Measurements from ENCODE around the gene TBC1D5. TPM values are rescaled to one million over a fixed set of nuclear protein-coding genes. Genes with fewer than 3 reads are reported as not detected.

The TBC1D5 gene
- total and polyA plus RNA-seq, 2 of the 4 experiments (the other 2 are of a cell fraction), result 16.4 to 57.0 TPM

GRCh38 chr3:17562845-17563244 is 179.6 kb downstream of the TBC1D5 start:
- no peak for TF ChIP-seq CEBPB (IDR thresholded peaks at IDR 0.05; ENCODE audit: low read depth, low read length)
- no peak for TF ChIP-seq RFX5 (IDR thresholded peaks at IDR 0.05; ENCODE audit: low read depth, low read length)
- no peak for TF ChIP-seq MXI1 (IDR thresholded peaks at IDR 0.05; ENCODE audit: borderline replicate concordance, low read depth, low read length)
- TF ChIP-seq MAFK (IDR thresholded peaks at IDR 0.05; ENCODE audit: low read depth, low read length), result no peak
- TF ChIP-seq RAD21 (IDR thresholded peaks at IDR 0.05; ENCODE audit: low read length), result no peak
- no peak for TF ChIP-seq ELK1 (IDR thresholded peaks at IDR 0.05; ENCODE audit: borderline replicate concordance, low read depth, low read length)
- TF ChIP-seq RCOR1 (IDR thresholded peaks at IDR 0.05; ENCODE audit: insufficient replicate concordance, low read length), result no peak
- TF ChIP-seq FOS (IDR thresholded peaks at IDR 0.05; ENCODE audit: low read depth, low read length), result no peak
- TF ChIP-seq POLR2A (IDR thresholded peaks at IDR 0.05; ENCODE audit: low read depth, low read length), result no peak
- no peak for TF ChIP-seq BHLHE40 (IDR thresholded peaks at IDR 0.05; ENCODE audit: low read depth, low read length)
- no peak for TF ChIP-seq USF2 (IDR thresholded peaks at IDR 0.05; ENCODE audit: low read depth, low read length)
- TF ChIP-seq SMC3 (IDR thresholded peaks at IDR 0.05; ENCODE audit: low read depth, low read length), result no peak
- no peak for TF ChIP-seq CHD1 (IDR thresholded peaks at IDR 0.05; ENCODE audit: low read depth, low read length)
- TF ChIP-seq CTCF (conservative IDR thresholded peaks at IDR 0.05; ENCODE audit: low read depth, low read length), result no peak
- no peak for TF ChIP-seq MAZ (IDR thresholded peaks at IDR 0.05; ENCODE audit: borderline replicate concordance, low read depth, low read length)
- TF ChIP-seq NFE2L2 (IDR thresholded peaks at IDR 0.05; ENCODE audit: low read depth, low read length), result no peak
- no peak overlapping the region for H4K5ac ChIP-seq (ENCODE audit: low read depth, low read length)
- dilution Hi-C loops (cut with HindIII; ENCODE audit: low sequenced_read_pairs, unreplicated experiment), result no loop called here
- no peaks in the 10 kb centered on the region for H3K9me3 ChIP-seq (ENCODE audit: control insufficient read depth, insufficient read depth, low read length)
- no peaks in the 10 kb centered on the region for H3K9me1 ChIP-seq (ENCODE audit: insufficient read depth, low read length)
- in situ Hi-C loops (cut with MboI; ENCODE audit: low sequenced_read_pairs), result no loop called here
- H2BK5ac ChIP-seq (ENCODE audit: low read depth, low read length, poor library complexity, severe bottlenecking), result no peak overlapping the region
- H2AK5ac ChIP-seq (ENCODE audit: low read depth, low read length), result no peak overlapping the region
- no peaks in the 10 kb centered on the region; a peak in 1 of 4 replicates for H3K79me1 ChIP-seq (ENCODE audit: low read depth in 1 of 2, low read length in 2 of 2)
- H3K27ac ChIP-seq (ENCODE audit: insufficient read depth, low read length), result no peak overlapping the region
- intact Hi-C loops (cut with micrococcal nuclease), result loop anchor here (5.0 kb wide), 1 partner anchor 646 kb away; no protein-coding TSS in a partner anchor
- no TSS peak for BruUV-seq (replicated peaks)
- no peaks in the 10 kb centered on the region for H3K27me3 ChIP-seq (ENCODE audit: control insufficient read depth, insufficient read depth, low read length)
- WGBS, 2 experiments (ENCODE audit: extremely low coverage in 2 of 2, insufficient read length in 1 of 2), result no CpG with 5 or more reads among the region's 3 CpGs
- H3K4me1 ChIP-seq (ENCODE audit: control insufficient read depth, insufficient read depth, low read length), result no peaks in the 10 kb centered on the region
- H2BK20ac ChIP-seq (ENCODE audit: low read depth, low read length), result no peak overlapping the region
- ATAC-seq (ENCODE audit: low read depth), result no peak
- H3K18ac ChIP-seq (ENCODE audit: low read depth, low read length), result no peak overlapping the region
- H3K4me3 ChIP-seq (ENCODE audit: insufficient read depth, low read depth, low read length), result no peak overlapping the region
- H3K9ac ChIP-seq (ENCODE audit: low read depth, low read length), result no peak overlapping the region
- H2AK9ac ChIP-seq (replicated peaks; ENCODE audit: low read depth, low read length, poor library complexity), result no peak overlapping the region
- ChIA-PET CTCF (no interaction called here), POLR2A (ENCODE audit: unreplicated experiment) (no interaction called here)
- H4K91ac ChIP-seq (ENCODE audit: insufficient read depth, low read depth, low read length), result no peak overlapping the region
- H3K56ac ChIP-seq (ENCODE audit: extremely low read depth, insufficient read depth, low read length), result no peak overlapping the region
- no peak overlapping the region for H3K4ac ChIP-seq (ENCODE audit: low read depth, low read length)
- H2BK120ac ChIP-seq (ENCODE audit: low read depth, low read length), result no peak overlapping the region
- H3K23ac ChIP-seq (ENCODE audit: low read depth, low read length), result no peak overlapping the region
- no peaks in the 10 kb centered on the region for H3K36me3 ChIP-seq (ENCODE audit: control insufficient read depth, insufficient read depth, low read length)
- no peak overlapping the region for H3K14ac ChIP-seq (replicated peaks; ENCODE audit: low read depth, low read length)
- no peak for DNase-seq
- H2BK15ac ChIP-seq (ENCODE audit: low read depth, low read length), result no peak overlapping the region
- H4K8ac ChIP-seq (ENCODE audit: low read depth in 2 of 2, low read length in 2 of 2), result no peak overlapping the region
- no peak overlapping the region for H2AFZ ChIP-seq (replicated peaks; ENCODE audit: low read length, poor library complexity)
- H3K4me2 ChIP-seq (ENCODE audit: low read depth, low read length), result no peak overlapping the region
- no peaks in the 10 kb centered on the region for H4K20me1 ChIP-seq (ENCODE audit: insufficient read depth, low read length)

All from IMR-90 (cell line).